ACC112 (cell line): ENCODE data around the gene UFL1.
"Not testable (repeated sequence)": the region's sequence is repeated elsewhere in the genome, so short reads cannot be mapped to it uniquely, and the experiment has no call there.

Source experiments
- H2AFZ ChIP-seq: fragments of 200-600 bp; sonication (generic); one replicate; pipeline ENCODE4 v1.6.0; 2017; ENCODE audit warnings: antibody characterized with exemption, low read length; ENCODE audit not compliant: unreplicated experiment
- H3K27ac ChIP-seq: fragments of 200-600 bp; sonication (generic); 2 replicates; pipeline ENCODE4 v1.5.1; 2014; ENCODE audit warnings: low read depth, mild to moderate bottlenecking, antibody characterized with exemption, low read length, moderate library complexity
- H3K27me3 ChIP-seq: fragments of 200-600 bp; sonication (generic); 2 replicates; pipeline ENCODE4 v1.6.1; 2014; ENCODE audit warnings: mild to moderate bottlenecking, antibody characterized with exemption, low read length, moderate library complexity, mixed read lengths; ENCODE audit not compliant: insufficient read depth
- H3K36me3 ChIP-seq: fragments of 200-600 bp; sonication (generic); 2 replicates; pipeline ENCODE4 v1.6.1; 2016; ENCODE audit warnings: mild to moderate bottlenecking, antibody characterized with exemption, low read length, moderate library complexity, mixed read lengths; ENCODE audit not compliant: insufficient read depth
- H3K4me1 ChIP-seq: fragments of 200-600 bp; sonication (generic); one replicate; pipeline ENCODE4 v1.6.1; 2016; ENCODE audit warnings: low read length, mixed read lengths; ENCODE audit not compliant: insufficient read depth, unreplicated experiment, control insufficient read depth
- H3K4me3 ChIP-seq: fragments of 200-600 bp; sonication (generic); 2 replicates; pipeline ENCODE4 v1.5.1; 2014; ENCODE audit warnings: mild to moderate bottlenecking, low read depth, low read length
- H3K79me2 ChIP-seq: fragments of 200-600 bp; sonication (generic); one replicate; pipeline ENCODE4 v1.6.0; 2016; ENCODE audit warnings: low read length; ENCODE audit not compliant: control insufficient read depth, unreplicated experiment, insufficient read depth

Gene UFL1

GRCh38 chr6:96522465-96523009 is 931 bp downstream of the UFL1 start:
- peak overlapping the region; percentile 96 for H2AFZ ChIP-seq

GRCh38 chr6:96528193-96528592 is 6.6 kb downstream of the UFL1 start:
- no peak overlapping the region for H2AFZ ChIP-seq
- H3K4me1 ChIP-seq: peaks cover 9% of the 10 kb centered on the region
- H3K27ac ChIP-seq: no peak overlapping the region
- H3K79me2 ChIP-seq: peaks cover 8% of the 10 kb centered on the region
- H3K27me3 ChIP-seq: no peaks in the 10 kb centered on the region
- no peak overlapping the region for H3K4me3 ChIP-seq
- H3K36me3 ChIP-seq: peaks cover 54% of the 10 kb centered on the region

More at GRCh38 chr6:96522465-96523009, 931 bp downstream of the UFL1 start:
- no peaks in the 10 kb centered on the region for H3K27me3 ChIP-seq
- peaks cover 15% of the 10 kb centered on the region; the same call in 1 of the 2 replicates for H3K36me3 ChIP-seq
- peaks cover 26% of the 10 kb centered on the region for H3K79me2 ChIP-seq
- H3K4me3 ChIP-seq: peak overlapping the region; percentile 92
- peak overlapping the region; percentile 74 for H3K27ac ChIP-seq
- peaks cover 22% of the 10 kb centered on the region for H3K4me1 ChIP-seq

GRCh38 chr6:96532399-96532798 is 10.8 kb downstream of the UFL1 start:
- no peak overlapping the region for H2AFZ ChIP-seq
- no peaks in the 10 kb centered on the region for H3K4me1 ChIP-seq
- H3K4me3 ChIP-seq: no peak overlapping the region
- H3K36me3 ChIP-seq: peaks cover 50% of the 10 kb centered on the region
- no peaks in the 10 kb centered on the region for H3K79me2 ChIP-seq
- H3K27ac ChIP-seq: no peak overlapping the region
- no peaks in the 10 kb centered on the region for H3K27me3 ChIP-seq

GRCh38 chr6:96537726-96538125 is 16.1 kb downstream of the UFL1 start:
- Histone ChIP-seq H2AFZ (no peak overlapping the region), H3K4me3 (no peak overlapping the region), H3K27me3 (no peaks in the 10 kb centered on the region), H3K79me2 (no peaks in the 10 kb centered on the region), H3K4me1 (no peaks in the 10 kb centered on the region), H3K36me3 (peaks cover 17% of the 10 kb centered on the region), H3K27ac (no peak overlapping the region)

GRCh38 chr6:96542702-96543101 is 21.1 kb downstream of the UFL1 start:
- peaks cover 19% of the 10 kb centered on the region for H3K36me3 ChIP-seq
- H3K27me3 ChIP-seq: no peaks in the 10 kb centered on the region
- no peaks in the 10 kb centered on the region for H3K4me1 ChIP-seq
- H3K79me2 ChIP-seq: no peaks in the 10 kb centered on the region
- no peak overlapping the region for H3K27ac ChIP-seq
- no peak overlapping the region for H3K4me3 ChIP-seq
- H2AFZ ChIP-seq: no peak overlapping the region

- H2AFZ ChIP-seq: no peak overlapping the region
- no peaks in the 10 kb centered on the region for H3K4me1 ChIP-seq
- H3K27me3 ChIP-seq: no peaks in the 10 kb centered on the region
- no peak overlapping the region for H3K4me3 ChIP-seq
- H3K27ac ChIP-seq: no peak overlapping the region
- peaks cover 31% of the 10 kb centered on the region for H3K36me3 ChIP-seq
- H3K79me2 ChIP-seq: no peaks in the 10 kb centered on the region
Measured at GRCh38 chr6:96545882-96546281, 24.3 kb downstream of the UFL1 start.

- no peaks in the 10 kb centered on the region for H3K4me1 ChIP-seq
- H3K36me3 ChIP-seq: peaks cover 41% of the 10 kb centered on the region
- no peaks in the 10 kb centered on the region for H3K27me3 ChIP-seq
- H3K27ac ChIP-seq: no peak overlapping the region
- no peak overlapping the region for H3K4me3 ChIP-seq
- no peaks in the 10 kb centered on the region for H3K79me2 ChIP-seq
- no peak overlapping the region for H2AFZ ChIP-seq
Measured at GRCh38 chr6:96547654-96548053, 26.0 kb downstream of the UFL1 start.

GRCh38 chr6:96554558-96554957 is 33.0 kb downstream of the UFL1 start:
- Histone ChIP-seq H2AFZ (no peak overlapping the region), H3K79me2 (no peaks in the 10 kb centered on the region), H3K4me1 (no peaks in the 10 kb centered on the region), H3K27me3 (no peaks in the 10 kb centered on the region), H3K36me3 (peaks cover 43% of the 10 kb centered on the region), H3K27ac (no peak overlapping the region), H3K4me3 (no peak overlapping the region)

- not testable (repeated sequence) for H2AFZ ChIP-seq, H3K79me2 ChIP-seq, H3K4me1 ChIP-seq, H3K4me3 ChIP-seq, H3K36me3 ChIP-seq, H3K27ac ChIP-seq
- H3K27me3 ChIP-seq: peaks cover 24% of the 10 kb centered on the region
Measured at GRCh38 chr6:96559740-96560139, 38.1 kb downstream of the UFL1 start.

- Histone ChIP-seq H2AFZ (peak within 1 kb of the TSS; percentile 33), H3K4me1 (no peaks in the 10 kb centered on the region), H3K36me3 (no peaks in the 10 kb centered on the region), H3K27me3 (peaks cover 43% of the 10 kb centered on the region), H3K27ac (no peak within 1 kb of the TSS), H3K4me3 (no peak within 1 kb of the TSS), H3K79me2 (no peaks in the 10 kb centered on the region)
Measured at GRCh38 chr6:96562886-96563285, 41.3 kb downstream of the UFL1 start, which contains the start of gene FHL5. Gene FHL5, plus strand, starts transcription at chr6:96563128. Its CDS starts 40,486 bp downstream, at chr6:96603614.

GRCh38 chr6:96563853-96564252 is 42.2 kb downstream of the UFL1 start:
- Histone ChIP-seq H3K79me2 (no peaks in the 10 kb centered on the region), H3K4me1 (no peaks in the 10 kb centered on the region), H2AFZ (no peak overlapping the region), H3K27ac (no peak overlapping the region), H3K27me3 (peaks cover 45% of the 10 kb centered on the region), H3K4me3 (no peak overlapping the region), H3K36me3 (no peaks in the 10 kb centered on the region)
